COR-L47 (cell line): ENCODE data around the gene PLEKHM2.

Experiments
- DNase-seq: peaks from one replicate; lab custom pipeline; 2025; lab: John Stamatoyannopoulos, UW

The PLEKHM2 gene

GRCh38 chr1:15739745-15740144 lies 55.6 kb downstream of the PLEKHM2 start:
- DNase-seq: no peak

- peak; percentile 87 for DNase-seq
Measured at GRCh38 chr1:15740924-15741850, 57.1 kb downstream of the PLEKHM2 start.

DNA sequence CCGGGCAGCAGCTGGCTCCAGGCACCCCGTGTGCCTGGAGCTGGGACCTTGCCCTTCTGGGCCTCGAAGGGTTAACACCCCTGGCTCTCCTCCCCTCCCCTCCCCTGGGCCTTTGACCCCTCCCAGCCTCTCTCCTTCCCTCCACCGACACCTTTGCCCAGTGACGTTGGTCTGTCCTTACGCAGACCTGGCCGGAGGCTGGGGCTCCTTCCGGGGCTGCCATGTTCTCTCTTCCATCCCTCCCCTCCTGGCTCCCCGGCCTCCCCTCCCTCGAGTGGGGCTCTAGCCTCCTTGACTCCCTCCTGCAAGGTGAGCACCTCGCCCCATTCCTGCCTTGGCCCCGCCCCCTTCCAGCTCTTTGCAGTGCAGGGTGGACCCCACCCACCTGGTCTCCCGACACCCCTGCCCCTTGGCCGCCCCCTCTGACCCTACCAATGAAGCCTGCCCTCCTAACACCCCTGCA lies 58.2 kb downstream of the PLEKHM2 start, which contains the start of gene TMEM82:
TSS of gene TMEM82 (plus strand) at position 161 of the 463 bp plus-strand sequence. CDS start at position 222, 61 bp downstream.
- no peak for DNase-seq

DNA sequence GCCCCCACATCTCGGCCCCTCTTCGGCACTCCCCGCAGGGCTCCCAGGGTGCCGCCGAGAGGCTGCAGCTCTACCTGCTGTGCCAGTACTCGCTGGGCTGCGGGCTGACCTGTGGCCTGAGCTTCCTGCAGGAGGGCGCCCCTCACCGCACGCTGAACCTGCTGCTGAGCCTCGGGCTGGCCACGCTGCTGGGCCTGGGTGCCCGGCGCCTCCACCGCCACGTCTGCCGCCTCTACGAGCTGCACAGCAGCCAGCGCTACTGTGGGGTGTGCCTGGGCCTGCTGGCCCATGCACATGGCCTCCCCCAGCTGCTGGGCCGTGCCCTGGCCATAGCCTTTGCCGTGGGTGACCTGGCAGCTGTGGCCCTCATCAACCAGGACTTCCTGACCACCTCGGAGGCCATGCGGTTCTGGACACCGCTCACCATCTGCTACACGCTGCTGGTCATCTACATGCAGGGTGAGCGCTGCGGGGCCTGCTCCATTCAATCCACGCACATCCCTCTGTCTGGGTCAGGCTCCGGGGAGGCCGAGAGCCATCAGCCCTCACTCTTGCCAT lies 60.1 kb downstream of the PLEKHM2 start:
- DNase-seq: no peak

DNA sequence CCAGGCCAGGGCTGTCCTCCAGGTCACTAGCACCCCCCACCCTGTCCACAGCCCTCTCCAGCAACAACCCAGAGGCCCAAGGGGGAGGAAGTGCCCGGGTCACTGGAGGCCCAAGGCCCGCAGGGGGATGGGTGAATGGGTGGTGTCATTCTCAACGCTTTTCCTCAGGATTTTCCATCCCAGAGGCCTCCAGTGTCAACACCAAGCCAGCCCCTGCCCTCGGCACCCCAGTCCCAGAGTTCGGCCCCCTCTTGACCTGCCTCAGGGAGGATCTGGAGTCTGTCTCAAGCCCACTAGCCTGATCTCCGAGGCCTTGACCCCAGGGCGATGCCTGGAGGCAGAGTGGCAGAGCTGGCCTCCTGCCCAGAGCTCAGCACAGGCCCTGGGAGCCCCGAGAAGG lies 63.3 kb downstream of the PLEKHM2 start:
- DNase-seq: no peak

DNA sequence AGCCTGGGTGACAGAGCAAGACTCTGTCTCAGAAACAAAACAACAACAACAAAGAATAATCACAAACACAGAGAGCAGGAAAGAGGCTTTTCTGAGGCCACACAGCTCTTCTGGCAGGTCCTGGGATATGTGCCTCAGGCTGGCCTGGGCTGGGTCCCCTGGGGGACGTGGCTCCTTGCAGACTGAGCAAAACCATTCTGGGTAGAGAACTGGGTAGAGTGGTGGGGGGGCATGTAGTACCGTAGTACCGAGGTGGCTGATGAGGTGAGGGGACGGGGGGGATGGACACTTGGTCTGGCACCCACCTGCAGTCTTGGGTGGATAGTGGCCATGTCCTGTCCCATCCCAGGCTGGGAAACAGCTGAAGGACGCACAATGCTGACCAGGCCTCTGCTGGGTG lies 64.1 kb downstream of the PLEKHM2 start:
- no peak for DNase-seq

- DNase-seq: no peak
Measured at GRCh38 chr1:15748690-15749398, 64.7 kb downstream of the PLEKHM2 start.

DNA sequence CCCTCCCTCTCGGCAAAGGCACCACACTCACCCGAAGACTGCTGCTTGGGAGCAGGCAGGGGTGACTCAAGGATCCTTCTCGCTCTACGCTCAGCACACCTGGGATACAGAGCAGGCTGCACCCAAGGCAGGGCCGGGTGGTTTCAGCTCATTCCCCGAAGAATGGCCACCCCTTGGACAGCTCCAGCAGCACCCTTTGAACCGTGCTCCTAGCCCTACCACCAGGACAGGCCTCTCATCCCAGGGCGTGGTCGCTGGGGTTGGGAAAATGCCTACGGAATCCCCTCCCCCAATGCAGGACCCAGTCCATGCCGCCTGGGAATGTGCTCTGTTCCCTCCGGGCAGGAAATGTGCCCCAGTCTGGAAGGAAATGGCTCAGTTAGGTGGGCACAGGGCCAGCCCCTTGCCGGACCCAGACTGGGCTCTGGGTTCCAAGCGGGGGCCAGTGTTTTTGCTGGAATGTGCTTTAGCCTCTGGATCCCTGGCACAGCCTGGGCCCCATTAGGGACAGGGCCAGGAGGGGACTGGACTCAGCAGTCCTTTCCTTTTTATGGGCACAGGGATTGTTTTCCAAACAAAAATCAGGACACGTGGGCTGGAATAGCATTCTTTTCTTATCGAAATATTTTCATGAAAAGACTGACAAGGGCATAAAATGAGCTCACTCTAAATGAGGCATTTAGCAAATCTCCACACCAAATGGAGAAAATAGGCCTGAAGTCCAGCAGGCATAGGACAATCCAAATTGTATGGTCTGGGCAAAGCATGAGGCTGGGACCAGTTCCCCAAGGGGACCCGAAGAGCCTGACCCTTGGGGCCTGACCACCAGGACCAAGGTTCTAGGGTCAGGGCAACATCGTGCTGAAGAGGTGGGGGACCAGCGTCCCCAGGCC lies 65.5 kb downstream of the PLEKHM2 start:
- no peak for DNase-seq

DNA sequence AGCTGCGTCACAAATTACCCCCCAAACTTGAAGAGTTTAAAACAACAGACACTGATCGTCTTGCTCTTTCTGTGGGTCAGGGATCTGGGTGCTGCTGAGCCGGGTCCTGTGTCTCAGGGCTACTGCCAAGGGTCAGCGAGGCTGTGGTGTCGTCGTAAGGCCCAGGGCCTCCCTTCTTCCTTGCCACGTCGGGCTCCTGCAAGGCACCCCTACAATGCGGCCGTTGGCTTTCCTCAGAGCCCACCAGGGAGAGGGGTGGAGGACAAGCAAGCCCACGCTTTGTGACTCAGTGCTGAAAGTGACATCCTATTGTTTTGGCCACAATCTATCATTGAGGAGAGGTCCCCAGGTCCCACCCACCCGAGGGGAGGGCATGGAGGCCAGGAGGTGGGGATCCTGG lies 66.8 kb downstream of the PLEKHM2 start:
- DNase-seq: no peak

DNA sequence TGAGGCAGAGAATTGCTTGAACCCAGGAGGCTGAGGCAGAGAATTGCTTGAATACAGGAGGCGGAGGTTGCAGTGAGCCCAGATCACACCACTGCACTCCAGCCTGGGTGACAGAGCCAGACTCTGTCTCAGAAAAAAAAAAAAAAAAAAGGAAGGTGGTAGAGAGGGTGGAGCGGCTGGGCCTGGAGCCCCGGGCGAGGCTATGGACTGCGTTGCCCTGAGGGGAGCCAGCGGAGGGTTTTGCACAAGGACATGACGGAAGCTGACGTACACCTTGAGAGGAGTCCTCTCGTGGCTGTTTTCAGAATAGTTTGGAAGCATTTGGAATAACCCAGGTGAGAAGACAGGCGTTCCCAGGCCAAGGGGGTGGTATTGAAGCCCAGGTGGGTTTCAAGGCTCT lies 67.6 kb downstream of the PLEKHM2 start:
- no peak for DNase-seq

DNA sequence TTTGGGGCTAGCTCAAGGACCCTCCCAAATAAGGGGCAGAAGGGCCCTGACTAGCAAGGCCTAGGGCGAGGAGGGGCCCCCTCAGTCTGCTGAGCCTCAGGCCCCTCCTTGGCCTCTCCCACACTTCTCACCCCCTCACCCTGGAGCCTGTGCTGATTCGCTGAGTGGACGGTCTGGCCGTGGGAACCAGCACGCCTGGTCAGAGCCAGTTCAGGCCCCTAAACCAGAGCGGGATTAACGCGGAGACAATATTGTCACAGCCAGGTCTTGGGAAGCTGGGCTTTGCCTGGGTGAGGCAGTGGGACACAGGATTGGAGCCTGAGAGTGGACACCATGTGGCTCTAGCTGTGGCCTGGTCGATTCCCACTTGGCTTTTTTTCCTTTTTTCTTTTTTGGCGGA lies 69.7 kb downstream of the PLEKHM2 start:
- DNase-seq: no peak

DNA sequence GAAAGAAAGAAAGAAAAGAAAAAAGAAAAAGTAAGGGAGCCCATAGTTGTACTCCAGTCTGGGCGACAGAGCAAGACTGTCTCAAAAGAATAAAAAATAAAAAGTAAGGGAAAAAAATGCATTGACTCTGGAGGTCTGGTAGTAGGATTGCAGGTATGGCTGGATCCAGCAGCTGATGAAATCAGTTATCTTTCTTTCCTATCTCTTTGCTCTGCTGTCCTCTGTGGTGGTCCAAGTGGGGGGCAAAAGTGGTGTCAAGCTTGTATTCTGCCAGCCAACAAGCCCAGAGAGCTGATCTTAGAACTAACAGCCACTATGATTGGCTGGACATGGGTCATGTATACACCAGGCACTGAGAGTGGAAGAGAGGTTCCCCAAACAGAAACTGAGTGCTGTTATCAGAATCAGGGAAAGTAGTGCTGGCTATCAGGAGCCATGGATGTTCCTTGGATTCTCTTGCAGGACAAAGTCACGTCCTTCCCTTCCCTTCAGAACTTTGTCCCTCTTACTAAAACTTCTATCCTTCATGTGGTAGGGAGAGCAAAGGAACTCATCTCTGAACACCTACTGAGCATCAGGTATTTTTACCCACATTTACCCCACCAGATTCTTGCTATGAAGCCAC lies 71.0 kb downstream of the PLEKHM2 start:
- no peak for DNase-seq

- DNase-seq: no peak
Measured at GRCh38 chr1:15755646-15756040, 71.5 kb downstream of the PLEKHM2 start.

- DNase-seq: no peak
Measured at GRCh38 chr1:15756143-15757015, 72.3 kb downstream of the PLEKHM2 start.

DNA sequence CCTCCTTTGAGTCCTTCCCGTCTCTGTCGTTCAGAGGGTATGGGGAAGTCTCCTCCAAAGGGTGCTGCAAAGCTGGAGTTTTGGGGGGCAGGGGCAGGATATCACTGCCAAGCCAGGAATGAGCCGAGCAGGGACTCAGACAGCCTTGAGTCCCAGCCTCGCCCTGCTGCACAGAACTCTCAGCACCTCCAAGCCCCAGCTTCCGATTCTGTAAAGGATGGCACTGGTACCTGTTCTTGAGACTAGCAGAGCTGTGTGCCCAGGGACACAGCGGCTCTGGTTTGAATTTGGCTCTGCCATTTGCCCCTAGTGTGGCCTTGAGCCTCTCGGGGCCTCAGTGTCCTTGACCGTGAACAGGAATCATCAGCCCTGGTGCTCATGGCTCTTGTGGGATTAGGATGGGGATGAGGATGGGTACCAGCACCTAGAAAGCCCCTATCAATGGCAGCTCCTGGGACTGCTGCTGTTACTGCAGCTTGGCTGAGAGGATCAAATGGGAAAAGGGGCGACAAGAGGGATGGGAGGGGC lies 73.0 kb downstream of the PLEKHM2 start:
- DNase-seq: no peak

GRCh38 chr1:15757575-15758342 lies 73.6 kb downstream of the PLEKHM2 start:
- DNase-seq: no peak

DNA sequence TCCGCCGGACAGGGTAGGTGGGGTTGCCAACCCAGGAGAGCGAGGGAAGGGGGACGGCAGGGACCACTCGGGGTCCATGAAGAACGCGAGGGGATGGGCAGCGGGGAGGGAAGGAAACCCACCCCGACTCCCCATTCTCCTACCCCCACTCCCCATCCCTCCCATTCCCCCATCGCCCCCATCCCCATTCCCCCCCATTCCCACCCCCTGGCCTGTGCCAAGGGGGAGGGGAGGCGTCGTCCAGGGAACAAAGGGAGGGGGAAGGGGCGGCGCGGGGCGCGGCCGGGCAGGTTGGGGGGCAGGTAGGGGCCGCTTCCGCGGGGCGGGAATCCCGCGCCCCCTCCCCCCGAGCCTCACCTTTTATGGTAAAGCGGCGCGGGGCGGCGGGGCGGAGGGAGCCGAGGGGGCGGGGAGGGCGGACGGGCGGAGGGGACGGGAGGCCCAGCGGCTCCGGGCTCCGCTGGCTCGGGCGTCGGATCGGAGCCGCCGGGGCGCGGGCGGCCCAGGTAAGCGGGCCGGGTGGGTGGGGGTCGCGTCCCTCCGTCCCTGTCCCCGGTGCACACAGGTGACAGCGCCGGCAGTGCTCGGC lies 74.3 kb downstream of the PLEKHM2 start, which contains the start of gene FBLIM1:
TSS of gene FBLIM1 (plus strand) at position 453 of the 589 bp plus-strand sequence. CDS start 6,189 bp downstream, outside the sequence.
- DNase-seq: peak; percentile 10

GRCh38 chr1:15758953-15759661 lies 75.0 kb downstream of the PLEKHM2 start:
- DNase-seq: no peak
